ENCODE data around the gene SLC2A13. TPM values are rescaled to one million over a fixed set of nuclear protein-coding genes. Genes with fewer than 3 reads are reported as not detected.
A peak's percentile ranks its signal among the peaks of the same experiment; 100 is the strongest.

SLC2A13 gene
- total and polyA plus RNA-seq, 4 donors = 21.1 to 85.5 (median 28.6) TPM

- DNase-seq (ENCODE audit: low read depth in 4 of 6, low spot score in 6 of 6) = no peak
- WGBS (ENCODE audit: insufficient coverage) = no CpG with 5 or more reads among the region's 2 CpGs
- H3K27ac ChIP-seq (ENCODE audit: low read depth, low read length) = no peak overlapping the region
- no peak overlapping the region for H3K4me3 ChIP-seq (ENCODE audit: low read depth, low read length)
- H3K36me3 ChIP-seq (ENCODE audit: control insufficient read depth, insufficient read depth, low read length) = no peaks in the 10 kb centered on the region
- H3K4me1 ChIP-seq (ENCODE audit: control insufficient read depth, insufficient read depth, low read length) = no peaks in the 10 kb centered on the region
- H3K27me3 ChIP-seq (ENCODE audit: control insufficient read depth, insufficient read depth, low read length) = no peaks in the 10 kb centered on the region
- H3K9me3 ChIP-seq (ENCODE audit: control insufficient read depth, insufficient read depth, low read length) = peaks cover 7% of the 10 kb centered on the region
These were observed 222.5 kb downstream of the SLC2A13 start for GRCh38 chr12:39883411-39883810.

- H3K4me3 ChIP-seq (ENCODE audit: low read depth, low read length) = no peak overlapping the region
- no peaks in the 10 kb centered on the region for H3K36me3 ChIP-seq (ENCODE audit: control insufficient read depth, insufficient read depth, low read length)
- H3K27ac ChIP-seq (ENCODE audit: low read depth, low read length) = no peak overlapping the region
- peaks cover 7% of the 10 kb centered on the region for H3K9me3 ChIP-seq (ENCODE audit: control insufficient read depth, insufficient read depth, low read length)
- H3K27me3 ChIP-seq (ENCODE audit: control insufficient read depth, insufficient read depth, low read length) = no peaks in the 10 kb centered on the region
- no peak for DNase-seq (ENCODE audit: low read depth in 4 of 6, low spot score in 6 of 6)
- no peaks in the 10 kb centered on the region for H3K4me1 ChIP-seq (ENCODE audit: control insufficient read depth, insufficient read depth, low read length)
These were observed 227.1 kb downstream of the SLC2A13 start for GRCh38 chr12:39878753-39879152.

GRCh38 chr12:39875721-39876120 is 230.2 kb downstream of the SLC2A13 start:
- Histone ChIP-seq H3K4me1 (ENCODE audit: control insufficient read depth, insufficient read depth, low read length) (no peaks in the 10 kb centered on the region), H3K36me3 (ENCODE audit: control insufficient read depth, insufficient read depth, low read length) (no peaks in the 10 kb centered on the region), H3K9me3 (ENCODE audit: control insufficient read depth, insufficient read depth, low read length) (peaks cover 7% of the 10 kb centered on the region), H3K27ac (ENCODE audit: low read depth, low read length) (no peak overlapping the region), H3K4me3 (ENCODE audit: low read depth, low read length) (no peak overlapping the region), H3K27me3 (ENCODE audit: control insufficient read depth, insufficient read depth, low read length) (no peaks in the 10 kb centered on the region)
- no peak for DNase-seq (ENCODE audit: low read depth in 4 of 6, low spot score in 6 of 6)

DNA sequence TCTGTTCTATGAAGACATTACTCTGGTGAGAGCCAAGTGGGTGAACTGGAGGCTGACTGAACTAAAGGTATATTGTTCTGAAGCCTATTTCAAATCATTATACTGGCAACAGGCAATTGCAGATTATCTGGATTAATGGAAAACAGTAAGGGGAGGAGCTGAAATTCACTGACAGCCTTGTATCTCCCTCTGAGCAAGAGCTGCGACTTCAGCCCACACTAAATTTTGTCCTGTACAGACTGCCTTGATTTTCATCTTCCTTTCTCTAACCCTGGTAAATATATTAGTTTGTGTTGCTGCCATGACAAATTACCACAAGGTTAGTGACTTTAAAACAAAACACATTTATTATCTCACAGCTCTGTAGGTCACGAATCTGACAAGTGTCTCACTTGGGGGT is 231.1 kb downstream of the SLC2A13 start:
- Histone ChIP-seq H3K9me3 (ENCODE audit: control insufficient read depth, insufficient read depth, low read length) (peaks cover 7% of the 10 kb centered on the region), H3K27me3 (ENCODE audit: control insufficient read depth, insufficient read depth, low read length) (no peaks in the 10 kb centered on the region), H3K4me3 (ENCODE audit: low read depth, low read length) (no peak overlapping the region), H3K36me3 (ENCODE audit: control insufficient read depth, insufficient read depth, low read length) (no peaks in the 10 kb centered on the region), H3K4me1 (ENCODE audit: control insufficient read depth, insufficient read depth, low read length) (no peaks in the 10 kb centered on the region), H3K27ac (ENCODE audit: low read depth, low read length) (no peak overlapping the region)
- no peak for DNase-seq (ENCODE audit: low read depth in 4 of 6, low spot score in 6 of 6)
- WGBS (ENCODE audit: insufficient coverage) = 73% methylated on average over 1 of the region's 2 CpGs

- Histone ChIP-seq H3K27me3 (ENCODE audit: control insufficient read depth, insufficient read depth, low read length) (no peaks in the 10 kb centered on the region), H3K36me3 (ENCODE audit: control insufficient read depth, insufficient read depth, low read length) (no peaks in the 10 kb centered on the region), H3K4me3 (ENCODE audit: low read depth, low read length) (no peak overlapping the region), H3K27ac (ENCODE audit: low read depth, low read length) (no peak overlapping the region), H3K4me1 (ENCODE audit: control insufficient read depth, insufficient read depth, low read length) (no peaks in the 10 kb centered on the region), H3K9me3 (ENCODE audit: control insufficient read depth, insufficient read depth, low read length) (no peaks in the 10 kb centered on the region)
- no peak for DNase-seq (ENCODE audit: low read depth in 4 of 6, low spot score in 6 of 6)
- no CpG with 5 or more reads among the region's 1 CpG for WGBS (ENCODE audit: insufficient coverage)
These were observed 232.8 kb downstream of the SLC2A13 start for GRCh38 chr12:39873065-39873464.

GRCh38 chr12:39872425-39872824 is 233.5 kb downstream of the SLC2A13 start:
- no peak overlapping the region for H3K4me3 ChIP-seq (ENCODE audit: low read depth, low read length)
- H3K27ac ChIP-seq (ENCODE audit: low read depth, low read length) = no peak overlapping the region
- H3K4me1 ChIP-seq (ENCODE audit: control insufficient read depth, insufficient read depth, low read length) = no peaks in the 10 kb centered on the region
- no peaks in the 10 kb centered on the region for H3K9me3 ChIP-seq (ENCODE audit: control insufficient read depth, insufficient read depth, low read length)
- 66% methylated on average over 3 of the region's 3 CpGs for WGBS (ENCODE audit: insufficient coverage)
- DNase-seq (ENCODE audit: low read depth in 4 of 6, low spot score in 6 of 6) = peak in 1 of 6 donors; percentile 30
- no peaks in the 10 kb centered on the region for H3K36me3 ChIP-seq (ENCODE audit: control insufficient read depth, insufficient read depth, low read length)
- H3K27me3 ChIP-seq (ENCODE audit: control insufficient read depth, insufficient read depth, low read length) = no peaks in the 10 kb centered on the region

DNA sequence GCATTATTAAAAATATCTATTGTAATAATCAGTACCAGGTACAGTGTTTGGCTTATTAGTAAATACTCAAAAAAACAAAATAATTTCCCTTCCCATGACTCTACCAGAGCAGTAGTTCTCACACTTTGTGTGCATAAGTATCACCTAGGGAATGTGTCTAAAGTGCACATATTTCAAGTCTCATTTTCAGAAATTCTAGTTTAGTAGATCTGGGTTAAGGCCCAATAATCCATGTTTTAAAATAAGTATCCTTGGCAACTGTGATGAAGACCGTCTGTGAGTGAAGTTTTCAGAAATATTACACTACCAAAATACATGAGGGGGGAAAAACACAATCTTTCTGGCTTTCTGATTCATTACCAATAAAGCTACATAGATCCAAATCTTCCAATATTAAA is 237.6 kb downstream of the SLC2A13 start:
- peak in 1 of 6 donors; percentile 4 for DNase-seq (ENCODE audit: low read depth in 4 of 6, low spot score in 6 of 6)
- H3K27ac ChIP-seq (ENCODE audit: low read depth, low read length) = no peak overlapping the region
- WGBS (ENCODE audit: insufficient coverage) = no CpG with 5 or more reads among the region's 1 CpG
- H3K9me3 ChIP-seq (ENCODE audit: control insufficient read depth, insufficient read depth, low read length) = no peaks in the 10 kb centered on the region
- H3K4me1 ChIP-seq (ENCODE audit: control insufficient read depth, insufficient read depth, low read length) = no peaks in the 10 kb centered on the region
- H3K27me3 ChIP-seq (ENCODE audit: control insufficient read depth, insufficient read depth, low read length) = no peaks in the 10 kb centered on the region
- H3K4me3 ChIP-seq (ENCODE audit: low read depth, low read length) = no peak overlapping the region
- H3K36me3 ChIP-seq (ENCODE audit: control insufficient read depth, insufficient read depth, low read length) = no peaks in the 10 kb centered on the region

DNA sequence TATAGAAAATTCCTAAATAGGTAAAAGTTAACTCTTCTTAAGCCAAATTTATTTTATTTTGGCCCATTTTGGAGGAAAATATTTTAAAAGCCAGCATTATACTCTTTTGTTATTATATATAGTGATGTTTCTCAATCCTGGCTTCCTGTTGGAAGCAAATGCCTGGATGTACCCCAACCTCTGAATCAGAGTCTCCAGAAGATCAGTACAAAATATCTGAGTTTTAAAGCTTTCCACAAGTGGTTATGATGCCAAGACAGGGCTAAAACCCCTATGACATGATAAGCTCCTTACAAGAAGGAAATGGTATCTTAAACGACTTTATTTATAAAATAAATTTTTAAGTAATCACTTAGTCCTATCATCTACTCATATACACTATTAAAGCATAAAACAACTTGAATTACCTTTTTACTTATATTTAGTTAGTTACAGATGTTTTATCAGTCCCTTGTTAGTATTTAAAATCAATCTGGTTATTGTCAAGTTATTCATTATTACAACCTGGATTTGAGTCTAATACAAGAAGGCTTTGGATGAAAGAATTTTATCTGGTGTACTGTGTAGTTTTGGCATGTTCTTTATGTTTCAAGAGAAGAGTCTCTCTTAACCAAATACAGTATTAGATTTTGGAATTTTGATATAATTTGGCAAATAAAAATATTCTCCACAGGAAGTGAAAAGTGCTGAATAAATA is 238.1 kb downstream of the SLC2A13 start:
- H3K36me3 ChIP-seq (ENCODE audit: control insufficient read depth, insufficient read depth, low read length) = no peaks in the 10 kb centered on the region
- H3K27me3 ChIP-seq (ENCODE audit: control insufficient read depth, insufficient read depth, low read length) = no peaks in the 10 kb centered on the region
- H3K27ac ChIP-seq (ENCODE audit: low read depth, low read length) = no peak overlapping the region
- no peak for DNase-seq (ENCODE audit: low read depth in 4 of 6, low spot score in 6 of 6)
- WGBS (ENCODE audit: insufficient coverage) = no CpG with 5 or more reads among the region's 1 CpG
- H3K4me3 ChIP-seq (ENCODE audit: low read depth, low read length) = no peak overlapping the region
- no peaks in the 10 kb centered on the region for H3K9me3 ChIP-seq (ENCODE audit: control insufficient read depth, insufficient read depth, low read length)
- H3K4me1 ChIP-seq (ENCODE audit: control insufficient read depth, insufficient read depth, low read length) = no peaks in the 10 kb centered on the region

- no peaks in the 10 kb centered on the region for H3K27me3 ChIP-seq (ENCODE audit: control insufficient read depth, insufficient read depth, low read length)
These were observed 239.7 kb downstream of the SLC2A13 start for GRCh38 chr12:39866135-39866534.

DNA sequence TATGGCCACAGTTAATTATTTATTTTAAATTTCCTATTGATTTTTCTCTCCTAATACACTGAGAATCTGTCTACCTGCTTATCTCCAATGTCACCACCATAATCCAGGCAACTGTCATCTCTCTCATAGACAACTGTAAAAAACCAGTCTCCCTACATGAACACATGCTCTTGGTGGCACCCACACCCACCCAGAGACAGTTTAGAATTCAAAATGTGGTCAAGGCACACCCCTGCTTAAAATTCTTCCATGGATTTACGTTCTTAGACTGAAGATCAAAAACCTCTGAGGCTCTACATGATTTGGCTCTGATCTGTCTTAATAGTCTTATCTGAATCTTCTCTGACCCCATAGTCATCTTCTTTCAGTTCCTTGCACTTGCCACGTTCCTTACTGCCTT is 245.2 kb downstream of the SLC2A13 start:
- 100% methylated on average over 2 of the region's 2 CpGs for WGBS (ENCODE audit: insufficient coverage)
- H3K27me3 ChIP-seq (ENCODE audit: control insufficient read depth, insufficient read depth, low read length) = no peaks in the 10 kb centered on the region
- no peaks in the 10 kb centered on the region for H3K9me3 ChIP-seq (ENCODE audit: control insufficient read depth, insufficient read depth, low read length)
- DNase-seq (ENCODE audit: low read depth in 4 of 6, low spot score in 6 of 6) = no peak
- no peak overlapping the region for H3K4me3 ChIP-seq (ENCODE audit: low read depth, low read length)
- H3K36me3 ChIP-seq (ENCODE audit: control insufficient read depth, insufficient read depth, low read length) = no peaks in the 10 kb centered on the region
- H3K27ac ChIP-seq (ENCODE audit: low read depth, low read length) = no peak overlapping the region
- no peaks in the 10 kb centered on the region for H3K4me1 ChIP-seq (ENCODE audit: control insufficient read depth, insufficient read depth, low read length)

More at GRCh38 chr12:39866135-39866534, 239.7 kb downstream of the SLC2A13 start:
- DNase-seq (ENCODE audit: low read depth in 4 of 6, low spot score in 6 of 6) = no peak
- H3K36me3 ChIP-seq (ENCODE audit: control insufficient read depth, insufficient read depth, low read length) = no peaks in the 10 kb centered on the region
- H3K4me3 ChIP-seq (ENCODE audit: low read depth, low read length) = no peak overlapping the region
- no peaks in the 10 kb centered on the region for H3K9me3 ChIP-seq (ENCODE audit: control insufficient read depth, insufficient read depth, low read length)
- 100% methylated on average over 1 of the region's 6 CpGs for WGBS (ENCODE audit: insufficient coverage)
- no peak overlapping the region for H3K27ac ChIP-seq (ENCODE audit: low read depth, low read length)
- H3K4me1 ChIP-seq (ENCODE audit: control insufficient read depth, insufficient read depth, low read length) = no peaks in the 10 kb centered on the region
